HCT116 (cell line): ENCODE results near the gene KIF18A. TPM values are rescaled to one million over a fixed set of nuclear protein-coding genes. Genes with fewer than 3 reads are reported as not detected.

Experiments
- ATAC-seq: fragments of 200-7000 bp; cut with Tn5 transposase; 2 replicates; pipeline ENCODE4 v1.9.1; 2020; ENCODE audit warnings: mild to moderate bottlenecking, moderate library complexity
- BruUV-seq: library from RNA; stranded (reverse); fragments of 400-500 nt; replicated peaks from 2 replicates; lab custom pipeline; 2021; lab: Mats Ljungman, UMichigan
- CTCF ChIA-PET: fragments of 300-600 bp; sonication (Branson Sonifier 250); formaldehyde crosslinking; loops from one replicate; lab custom pipeline; 2021; ENCODE audit warnings: antibody characterized with exemption; lab: Charles Lee
- POLR2A ChIA-PET: fragments of 300-600, 350-600 bp; sonication (Branson Sonifier 250); formaldehyde crosslinking; loops from one replicate; lab custom pipeline; 2021; ENCODE audit warnings: antibody characterized with exemption; lab: Charles Lee
- RAD21 ChIA-PET, 2 experiments: fragments of 300-600 bp; sonication (Branson Sonifier 250); formaldehyde crosslinking; loops; one replicate each; lab custom pipeline; 2023; ENCODE audit warnings: low total read pairs in 2 of 2; ENCODE audit not compliant: uncharacterized antibody in 2 of 2, unreplicated experiment in 2 of 2, low non-redundant PET in 1 of 2; lab: Charles Lee
- DNase-seq: peaks from one replicate; pipeline ENCODE4 v3.0.0-alpha.2; 2010; ENCODE audit warnings: low read depth, low spot score
- H2AFZ ChIP-seq: fragments of 200-600 bp; shearing (Covaris generic), sonication (generic); 2 replicates; pipeline ENCODE4 v1.6.1; 2017; ENCODE audit warnings: low read depth, mixed run types, mixed read lengths, antibody characterized with exemption, low read length; ENCODE audit not compliant: poor library complexity, severe bottlenecking
- H3K27ac ChIP-seq: 2 replicates; pipeline ENCODE4 v1.5.1; 2012; ENCODE audit warnings: low read depth, low read length
- H3K27me3 ChIP-seq: fragments of 200-600 bp; sonication (generic); 2 replicates; pipeline ENCODE4 v1.6.1; 2016; ENCODE audit warnings: mixed run types, low read length, mixed read lengths; ENCODE audit not compliant: insufficient read depth
- H3K36me3 ChIP-seq, 2 experiments: fragments of 200-500 bp in 1 of 2; fragments of 200-600 bp in 1 of 2; sonication (Bioruptor generic) in 1 of 2; sonication (generic) in 1 of 2; 2 replicates each; pipeline versions ENCODE4 v1.5.1 to v1.6.1; 2014 to 2016; ENCODE audit warnings: low read length in 2 of 2, inconsistent platforms in 1 of 2, mixed read lengths in 1 of 2, mixed run types in 1 of 2; ENCODE audit not compliant: insufficient read depth in 2 of 2, control insufficient read depth in 1 of 2
- H3K4me1 ChIP-seq, 2 experiments: fragments of 200-600 bp in 1 of 2; sonication (generic) in 1 of 2; 2 replicates each; pipeline versions ENCODE4 v1.5.1 to v1.6.1; 2012 to 2017; ENCODE audit warnings: low read length in 2 of 2, inconsistent platforms in 1 of 2, mild to moderate bottlenecking in 1 of 2, mixed read lengths in 1 of 2, mixed run types in 1 of 2, moderate library complexity in 1 of 2; ENCODE audit not compliant: insufficient read depth in 2 of 2, control insufficient read depth in 1 of 2
- H3K4me2 ChIP-seq: fragments of 200-600 bp; sonication (generic); 2 replicates; pipeline ENCODE4 v1.6.1; 2017; ENCODE audit warnings: mixed run types, low read length, mixed read lengths
- H3K4me3 ChIP-seq, 2 experiments: fragments of 200-600 bp in 1 of 2; sonication (generic) in 1 of 2; replicated peaks in 1 of 2; 2 replicates each; pipeline ENCODE4 v1.5.1; 2011 to 2016; ENCODE audit warnings: low read length in 2 of 2, control low read depth in 1 of 2, low read depth in 1 of 2, mild to moderate bottlenecking in 1 of 2, mixed read lengths in 1 of 2, mixed run types in 1 of 2
- H3K79me2 ChIP-seq: fragments of 200-600 bp; sonication (generic); 2 replicates; pipeline ENCODE4 v1.6.1; 2017; ENCODE audit warnings: mild to moderate bottlenecking, mixed run types, low read length, moderate library complexity, mixed read lengths; ENCODE audit not compliant: insufficient read depth
- H3K9ac ChIP-seq: fragments of 200-600 bp; sonication (generic); 2 replicates; pipeline ENCODE4 v1.6.1; 2016; ENCODE audit warnings: low read length, mixed read lengths
- H3K9me2 ChIP-seq: fragments of 200-600 bp; sonication (generic), shearing (Covaris generic); 2 replicates; pipeline ENCODE4 v1.6.1; 2017; ENCODE audit warnings: mixed run types, mild to moderate bottlenecking, moderate library complexity; ENCODE audit not compliant: insufficient read depth
- H3K9me3 ChIP-seq, 2 experiments: fragments of 200-500 bp in 1 of 2; fragments of 200-600 bp in 1 of 2; sonication (Bioruptor generic) in 1 of 2; sonication (generic) in 1 of 2; 2 replicates each; pipeline ENCODE4 v1.6.1; 2014 to 2017; ENCODE audit warnings: low read length in 2 of 2, mixed read lengths in 2 of 2, inconsistent platforms in 1 of 2, low read depth in 1 of 2, mild to moderate bottlenecking in 1 of 2, mixed run types in 1 of 2, moderate library complexity in 1 of 2; ENCODE audit not compliant: control insufficient read depth in 1 of 2, insufficient read depth in 1 of 2
- H4K20me1 ChIP-seq: fragments of 200-600 bp; sonication (generic), shearing (Covaris generic); 2 replicates; pipeline ENCODE4 v1.6.1; 2017; ENCODE audit warnings: mixed run types, mild to moderate bottlenecking, moderate library complexity; ENCODE audit not compliant: insufficient read depth
- CEBPB ChIP-seq: IDR thresholded peaks from 2 replicates; pipeline ENCODE4 v1.6.1; 2012; ENCODE audit warnings: low read depth
- EZH2 ChIP-seq: fragments of 200-600 bp; sonication (generic); IDR thresholded peaks from 2 replicates; pipeline ENCODE4 v1.6.1; 2017; ENCODE audit warnings: antibody characterized with exemption, mixed run types
- EZH2phosphoT487 ChIP-seq: fragments of 200-600 bp; IDR thresholded peaks from 2 replicates; pipeline ENCODE4 v1.6.1; 2018; ENCODE audit warnings: antibody characterized with exemption, borderline replicate concordance
- FOSL1 ChIP-seq: IDR thresholded peaks from 2 replicates; pipeline ENCODE4 v1.6.1; 2012; ENCODE audit warnings: low read depth
- JUND ChIP-seq: IDR thresholded peaks from 2 replicates; pipeline ENCODE4 v1.6.1; 2012
- POLR2AphosphoS5 ChIP-seq: IDR thresholded peaks from 2 replicates; pipeline ENCODE4 v1.6.1; 2011; ENCODE audit warnings: mild to moderate bottlenecking, low read depth, low read length, moderate library complexity
- SRF ChIP-seq: IDR thresholded peaks from 2 replicates; pipeline ENCODE4 v1.6.1; 2012; ENCODE audit warnings: low read depth
- TCF7L2 ChIP-seq: IDR thresholded peaks from 2 replicates; pipeline ENCODE4 v1.7.0; 2011; ENCODE audit warnings: borderline replicate concordance, inconsistent platforms; ENCODE audit not compliant: insufficient read depth, insufficient read length; ENCODE audit errors: extremely low read depth
- YY1 ChIP-seq: IDR thresholded peaks from 2 replicates; pipeline ENCODE4 v1.6.1; 2011; ENCODE audit warnings: low read length, low read depth, moderate library complexity, mild to moderate bottlenecking; ENCODE audit not compliant: insufficient replicate concordance; ENCODE audit errors: extremely low read depth
- intact Hi-C: fragments of 100-400 bp; cut with micrococcal nuclease; formaldehyde crosslinking; loops from 2 replicates; pipeline ENCODE4 v1.10.0; 2022
- total RNA-seq: library from RNA; stranded (reverse); gene quantifications from one replicate; pipeline ENCODE4 v1.2.1, GENCODE V29; 2021; ENCODE audit not compliant: unreplicated experiment
- TF ChIP-seq, protein P1 (sequence below), 3 experiments: fragments of 200-600 bp in 1 of 3; sonication (generic) in 1 of 3; IDR thresholded peaks in 2 of 3; conservative IDR thresholded peaks in 1 of 3; 2 replicates each; pipeline ENCODE4 v1.5.1; 2012 to 2017; ENCODE audit warnings: low read depth in 2 of 3, low read length in 2 of 3, antibody characterized with exemption in 1 of 3, borderline replicate concordance in 1 of 3, control low read depth in 1 of 3, mild to moderate bottlenecking in 1 of 3, mixed read lengths in 1 of 3, mixed run types in 1 of 3, moderate library complexity in 1 of 3; ENCODE audit not compliant: insufficient read depth in 1 of 3
- TF ChIP-seq, protein P2 (sequence below): IDR thresholded peaks from 2 replicates; pipeline ENCODE4 v1.6.1; 2012
- TF ChIP-seq, protein P3 (sequence below): IDR thresholded peaks from 2 replicates; pipeline ENCODE4 v1.6.1; 2012; ENCODE audit warnings: low read depth
- TF ChIP-seq, protein P4 (sequence below): IDR thresholded peaks from 2 replicates; pipeline ENCODE4 v1.6.1; 2012

Gene KIF18A
- total RNA-seq, 1 experiment from 2014 or later = 50.7 TPM

DNA sequence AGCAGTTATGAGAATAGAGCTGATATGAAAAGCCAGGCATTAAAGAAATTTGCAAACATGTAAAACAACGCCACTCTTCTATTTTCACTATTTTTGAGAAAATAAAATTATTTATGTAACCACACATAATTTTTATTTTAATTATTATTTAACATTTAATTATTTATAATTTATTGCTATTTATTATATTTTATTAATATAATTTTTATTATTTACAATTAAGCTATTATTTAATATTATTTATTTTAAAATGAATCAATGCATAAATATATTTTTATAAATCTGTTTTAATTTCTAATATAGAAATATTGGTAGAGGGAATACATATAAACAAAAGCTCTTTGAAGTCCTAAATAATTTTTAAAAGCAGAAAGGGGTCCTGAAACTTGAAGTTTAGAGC, 36.7 kb downstream of the KIF18A start:
- no peaks in the 10 kb centered on the region for H3K9me2 ChIP-seq
- BruUV-seq = no TSS peak
- ChIA-PET CTCF (no interaction called here), POLR2A (no interaction called here), RAD21 (no interaction called here)
- TF ChIP-seq SRF (no peak), EZH2phosphoT487 (no peak), EZH2 (no peak), YY1 (no peak), FOSL1 (no peak), POLR2AphosphoS5 (no peak), TCF7L2 (no peak), JUND (no peak), CEBPB (no peak)
- TF ChIP-seq, protein P1, sequence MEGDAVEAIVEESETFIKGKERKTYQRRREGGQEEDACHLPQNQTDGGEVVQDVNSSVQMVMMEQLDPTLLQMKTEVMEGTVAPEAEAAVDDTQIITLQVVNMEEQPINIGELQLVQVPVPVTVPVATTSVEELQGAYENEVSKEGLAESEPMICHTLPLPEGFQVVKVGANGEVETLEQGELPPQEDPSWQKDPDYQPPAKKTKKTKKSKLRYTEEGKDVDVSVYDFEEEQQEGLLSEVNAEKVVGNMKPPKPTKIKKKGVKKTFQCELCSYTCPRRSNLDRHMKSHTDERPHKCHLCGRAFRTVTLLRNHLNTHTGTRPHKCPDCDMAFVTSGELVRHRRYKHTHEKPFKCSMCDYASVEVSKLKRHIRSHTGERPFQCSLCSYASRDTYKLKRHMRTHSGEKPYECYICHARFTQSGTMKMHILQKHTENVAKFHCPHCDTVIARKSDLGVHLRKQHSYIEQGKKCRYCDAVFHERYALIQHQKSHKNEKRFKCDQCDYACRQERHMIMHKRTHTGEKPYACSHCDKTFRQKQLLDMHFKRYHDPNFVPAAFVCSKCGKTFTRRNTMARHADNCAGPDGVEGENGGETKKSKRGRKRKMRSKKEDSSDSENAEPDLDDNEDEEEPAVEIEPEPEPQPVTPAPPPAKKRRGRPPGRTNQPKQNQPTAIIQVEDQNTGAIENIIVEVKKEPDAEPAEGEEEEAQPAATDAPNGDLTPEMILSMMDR (IDR thresholded peaks at IDR 0.05 in 2 of 3, conservative IDR thresholded peaks at IDR 0.05 in 1 of 3; ENCODE audit: borderline replicate concordance in 1 of 3, insufficient read depth in 1 of 3, low read depth in 2 of 3, low read length in 2 of 3) = no peak
- TF ChIP-seq, protein P2, sequence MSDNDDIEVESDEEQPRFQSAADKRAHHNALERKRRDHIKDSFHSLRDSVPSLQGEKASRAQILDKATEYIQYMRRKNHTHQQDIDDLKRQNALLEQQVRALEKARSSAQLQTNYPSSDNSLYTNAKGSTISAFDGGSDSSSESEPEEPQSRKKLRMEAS = no peak
- TF ChIP-seq, protein P3, sequence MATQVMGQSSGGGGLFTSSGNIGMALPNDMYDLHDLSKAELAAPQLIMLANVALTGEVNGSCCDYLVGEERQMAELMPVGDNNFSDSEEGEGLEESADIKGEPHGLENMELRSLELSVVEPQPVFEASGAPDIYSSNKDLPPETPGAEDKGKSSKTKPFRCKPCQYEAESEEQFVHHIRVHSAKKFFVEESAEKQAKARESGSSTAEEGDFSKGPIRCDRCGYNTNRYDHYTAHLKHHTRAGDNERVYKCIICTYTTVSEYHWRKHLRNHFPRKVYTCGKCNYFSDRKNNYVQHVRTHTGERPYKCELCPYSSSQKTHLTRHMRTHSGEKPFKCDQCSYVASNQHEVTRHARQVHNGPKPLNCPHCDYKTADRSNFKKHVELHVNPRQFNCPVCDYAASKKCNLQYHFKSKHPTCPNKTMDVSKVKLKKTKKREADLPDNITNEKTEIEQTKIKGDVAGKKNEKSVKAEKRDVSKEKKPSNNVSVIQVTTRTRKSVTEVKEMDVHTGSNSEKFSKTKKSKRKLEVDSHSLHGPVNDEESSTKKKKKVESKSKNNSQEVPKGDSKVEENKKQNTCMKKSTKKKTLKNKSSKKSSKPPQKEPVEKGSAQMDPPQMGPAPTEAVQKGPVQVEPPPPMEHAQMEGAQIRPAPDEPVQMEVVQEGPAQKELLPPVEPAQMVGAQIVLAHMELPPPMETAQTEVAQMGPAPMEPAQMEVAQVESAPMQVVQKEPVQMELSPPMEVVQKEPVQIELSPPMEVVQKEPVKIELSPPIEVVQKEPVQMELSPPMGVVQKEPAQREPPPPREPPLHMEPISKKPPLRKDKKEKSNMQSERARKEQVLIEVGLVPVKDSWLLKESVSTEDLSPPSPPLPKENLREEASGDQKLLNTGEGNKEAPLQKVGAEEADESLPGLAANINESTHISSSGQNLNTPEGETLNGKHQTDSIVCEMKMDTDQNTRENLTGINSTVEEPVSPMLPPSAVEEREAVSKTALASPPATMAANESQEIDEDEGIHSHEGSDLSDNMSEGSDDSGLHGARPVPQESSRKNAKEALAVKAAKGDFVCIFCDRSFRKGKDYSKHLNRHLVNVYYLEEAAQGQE = no peak
- TF ChIP-seq, protein P4, sequence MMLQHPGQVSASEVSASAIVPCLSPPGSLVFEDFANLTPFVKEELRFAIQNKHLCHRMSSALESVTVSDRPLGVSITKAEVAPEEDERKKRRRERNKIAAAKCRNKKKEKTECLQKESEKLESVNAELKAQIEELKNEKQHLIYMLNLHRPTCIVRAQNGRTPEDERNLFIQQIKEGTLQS = no peak
- H3K9me3 ChIP-seq = no peaks in the 10 kb centered on the region
- H3K4me1 ChIP-seq = peaks cover 14 to 27% of the 10 kb centered on the region in 2 experiments; a peak in 3 of 4 replicates
- H2AFZ ChIP-seq = no peak overlapping the region
- no peak overlapping the region; the same call in 1 of the 2 replicates for H3K27ac ChIP-seq
- no peak overlapping the region for H3K4me3 ChIP-seq
- intact Hi-C loops = no loop called here
- ATAC-seq (no peak), DNase-seq (no peak)
- no peaks in the 10 kb centered on the region for H4K20me1 ChIP-seq
- H3K9ac ChIP-seq = no peak overlapping the region
- no peaks in the 10 kb centered on the region for H3K27me3 ChIP-seq
- H3K4me2 ChIP-seq = no peak overlapping the region
- peaks cover 26% of the 10 kb centered on the region for H3K79me2 ChIP-seq
- peaks cover 18 to 25% of the 10 kb centered on the region in 2 experiments for H3K36me3 ChIP-seq
